OCI-LY7 (cell line): ENCODE measurements around the gene TSPAN5. TPM values are rescaled to one million over a fixed set of nuclear protein-coding genes. Genes with fewer than 3 reads are reported as not detected.

ENCODE experiments used
- BruUV-seq: library from RNA; stranded (reverse); fragments of 400-500 nt; replicated peaks from 2 replicates; lab custom pipeline; 2021; lab: Mats Ljungman, UMichigan
- CTCF ChIA-PET: fragments of 300-600 bp; sonication (Branson Sonifier 250); formaldehyde crosslinking; loops from one replicate; lab custom pipeline; 2022; ENCODE audit warnings: antibody characterized with exemption; ENCODE audit not compliant: unreplicated experiment; lab: Charles Lee
- POLR2A ChIA-PET: fragments of 300-600 bp; sonication (Branson Sonifier 250); formaldehyde crosslinking; loops from one replicate; lab custom pipeline; 2022; ENCODE audit warnings: antibody characterized with exemption; lab: Charles Lee
- DNase-seq: peaks from one replicate; pipeline ENCODE4 v3.0.0-alpha.2; 2015; ENCODE audit warnings: low spot score
- H2AFZ ChIP-seq: fragments of 200-600 bp; sonication (generic), shearing (Covaris generic); 2 replicates; pipeline ENCODE4 v1.6.1; 2014; ENCODE audit warnings: mild to moderate bottlenecking, antibody characterized with exemption, low read length, moderate library complexity
- H3K27ac ChIP-seq: fragments of 200-600 bp; sonication (generic); 2 replicates; pipeline ENCODE4 v1.5.1; 2014; ENCODE audit warnings: mixed run types, low read depth, mild to moderate bottlenecking, moderate library complexity, low read length, inconsistent platforms; ENCODE audit not compliant: poor library complexity, severe bottlenecking
- H3K36me3 ChIP-seq: fragments of 200-600 bp; sonication (generic); 2 replicates; pipeline ENCODE4 v1.6.1; 2014; ENCODE audit warnings: mild to moderate bottlenecking, antibody characterized with exemption, low read length, moderate library complexity, mixed read lengths; ENCODE audit not compliant: insufficient read depth
- H3K4me1 ChIP-seq: fragments of 200-600 bp; sonication (generic); 2 replicates; pipeline ENCODE4 v1.5.1; 2014; ENCODE audit warnings: mild to moderate bottlenecking, low read length; ENCODE audit not compliant: insufficient read depth, poor library complexity, severe bottlenecking
- H3K4me2 ChIP-seq: fragments of 200-600 bp; sonication (generic); 2 replicates; pipeline ENCODE4 v1.6.1; 2014; ENCODE audit warnings: mild to moderate bottlenecking, low read length
- H3K4me3 ChIP-seq: fragments of 200-600 bp; sonication (generic); 2 replicates; pipeline ENCODE4 v1.5.1; 2014; ENCODE audit warnings: mild to moderate bottlenecking, low read depth, low read length; ENCODE audit not compliant: poor library complexity, severe bottlenecking
- H3K79me2 ChIP-seq: fragments of 200-600 bp; sonication (generic); 2 replicates; pipeline ENCODE4 v1.6.1; 2016; ENCODE audit warnings: low read depth, mild to moderate bottlenecking, low read length, moderate library complexity, mixed read lengths; ENCODE audit not compliant: insufficient read depth
- H3K9me2 ChIP-seq: fragments of 200-600 bp; sonication (generic); 2 replicates; pipeline ENCODE4 v1.6.1; 2016; ENCODE audit warnings: mild to moderate bottlenecking, low read length, mixed read lengths; ENCODE audit not compliant: insufficient read depth
- H3K9me3 ChIP-seq: fragments of 200-600 bp; sonication (generic); 2 replicates; pipeline ENCODE4 v1.6.1; 2014; ENCODE audit warnings: mild to moderate bottlenecking, mixed run types, low read length, mixed read lengths
- H4K20me1 ChIP-seq: fragments of 200-600 bp; sonication (generic); 2 replicates; pipeline ENCODE4 v1.6.1; 2014; ENCODE audit warnings: mild to moderate bottlenecking, antibody characterized with exemption, low read length, moderate library complexity, mixed read lengths; ENCODE audit not compliant: insufficient read depth
- CTCF ChIP-seq: fragments of 200-600 bp; sonication (generic); conservative IDR thresholded peaks from 2 replicates; pipeline ENCODE4 v1.5.1; 2014; ENCODE audit warnings: mild to moderate bottlenecking, antibody characterized with exemption, low read length, moderate library complexity, mixed read lengths
- EZH2phosphoT487 ChIP-seq: fragments of 200-600 bp; sonication (generic); IDR thresholded peaks from 2 replicates; pipeline ENCODE4 v1.6.1; 2018; ENCODE audit warnings: low read depth, borderline replicate concordance, mild to moderate bottlenecking, mixed run types, antibody characterized with exemption, low read length, moderate library complexity, mixed read lengths
- intact Hi-C: fragments of 100-400 bp; cut with micrococcal nuclease; formaldehyde crosslinking; loops from one replicate; pipeline ENCODE4 v1.10.0; 2022; ENCODE audit not compliant: unreplicated experiment
- total RNA-seq, 2 experiments: library from RNA; depleted of rRNA in 1 of 2; stranded (reverse); fragments of >200 nt in 1 of 2; shearing (Covaris generic) in 1 of 2; gene quantifications; 2 replicates each; pipeline ENCODE4 v1.2.3, GENCODE V29; 2014 to 2022

The TSPAN5 gene
- total RNA-seq, 2 experiments from 2014 or later = not detected

- Histone ChIP-seq H3K9me2 (no peaks in the 10 kb centered on the region), H3K36me3 (no peaks in the 10 kb centered on the region), H4K20me1 (no peaks in the 10 kb centered on the region), H3K79me2 (no peaks in the 10 kb centered on the region), H2AFZ (no peak overlapping the region), H3K27ac (no peak overlapping the region), H3K4me1 (no peaks in the 10 kb centered on the region), H3K4me3 (no peak overlapping the region), H3K4me2 (no peak overlapping the region), H3K9me3 (no peaks in the 10 kb centered on the region)
- ChIA-PET CTCF (no interaction called here), POLR2A (no interaction called here)
- DNase-seq = no peak
- TF ChIP-seq CTCF (no peak), EZH2phosphoT487 (no peak)
- intact Hi-C loops = no loop called here
- no TSS peak for BruUV-seq
These were observed 1.5 kb upstream of the TSPAN5 start for GRCh38 chr4:98659741-98660462.

GRCh38 chr4:98659106-98659592, 738 bp upstream of the TSPAN5 start:
- Histone ChIP-seq H3K36me3 (no peaks in the 10 kb centered on the region), H3K4me1 (no peaks in the 10 kb centered on the region), H3K9me3 (no peaks in the 10 kb centered on the region), H3K9me2 (no peaks in the 10 kb centered on the region), H3K79me2 (no peaks in the 10 kb centered on the region), H2AFZ (no peak overlapping the region), H3K4me3 (no peak overlapping the region), H4K20me1 (no peaks in the 10 kb centered on the region), H3K27ac (no peak overlapping the region), H3K4me2 (no peak overlapping the region)
- ChIA-PET CTCF (no interaction called here), POLR2A (no interaction called here)
- no TSS peak for BruUV-seq
- no peak for DNase-seq
- intact Hi-C loops = no loop called here
- TF ChIP-seq CTCF = no peak
- no peak for TF ChIP-seq EZH2phosphoT487

GRCh38 chr4:98657531-98658286, 702 bp downstream of the TSPAN5 start:
- Histone ChIP-seq H3K36me3 (no peaks in the 10 kb centered on the region), H4K20me1 (no peaks in the 10 kb centered on the region), H2AFZ (no peak overlapping the region), H3K79me2 (no peaks in the 10 kb centered on the region), H3K9me2 (no peaks in the 10 kb centered on the region), H3K9me3 (no peaks in the 10 kb centered on the region), H3K4me3 (no peak overlapping the region), H3K4me1 (no peaks in the 10 kb centered on the region), H3K27ac (no peak overlapping the region), H3K4me2 (peak overlapping the region; percentile 42; the same call in 1 of the 2 replicates)
- ChIA-PET CTCF (no interaction called here), POLR2A (no interaction called here)
- no peak for DNase-seq
- intact Hi-C loops = no loop called here
- no TSS peak for BruUV-seq
- no peak for TF ChIP-seq EZH2phosphoT487
- TF ChIP-seq CTCF = no peak
